IMR-90 (cell line): Measurements from ENCODE around the gene CALN1.

Experiments
- CTCF ChIP-seq: conservative IDR thresholded peaks from 2 replicates; pipeline ENCODE4 v1.5.1; 2012; ENCODE audit warnings: mild to moderate bottlenecking, low read depth, low read length, improper control_type of control experiment
- FOS ChIP-seq: fragments of 150-350 bp; IDR thresholded peaks from 2 replicates; pipeline ENCODE4 v1.6.1; 2016; ENCODE audit warnings: low read depth, low read length
- MXI1 ChIP-seq: IDR thresholded peaks from 2 replicates; pipeline ENCODE4 v1.6.1; 2012; ENCODE audit warnings: low read depth, mild to moderate bottlenecking, low read length, moderate library complexity, borderline replicate concordance
- POLR2A ChIP-seq: IDR thresholded peaks from 2 replicates; pipeline ENCODE4 v1.6.1; 2012; ENCODE audit warnings: mild to moderate bottlenecking, low read depth, low read length
- RAD21 ChIP-seq: IDR thresholded peaks from 2 replicates; pipeline ENCODE4 v1.6.1; 2012; ENCODE audit warnings: low read length, improper control_type of control experiment
- RCOR1 ChIP-seq: IDR thresholded peaks from 2 replicates; pipeline ENCODE4 v1.6.1; 2012; ENCODE audit warnings: mild to moderate bottlenecking, low read length, improper control_type of control experiment; ENCODE audit not compliant: insufficient replicate concordance
- RFX5 ChIP-seq: IDR thresholded peaks from 2 replicates; pipeline ENCODE4 v1.8.0; 2012; ENCODE audit warnings: low read depth, mild to moderate bottlenecking, low read length, moderate library complexity
- SMC3 ChIP-seq: fragments of 150-350 bp; IDR thresholded peaks from 2 replicates; pipeline ENCODE4 v1.6.1; 2016; ENCODE audit warnings: low read depth, mild to moderate bottlenecking, antibody characterized with exemption, low read length, moderate library complexity
- USF2 ChIP-seq: fragments of 150-350 bp; IDR thresholded peaks from 2 replicates; pipeline ENCODE4 v1.6.1; 2017; ENCODE audit warnings: mild to moderate bottlenecking, antibody characterized with exemption, low read length, low read depth

- TF ChIP-seq CTCF (no peak), RFX5 (no peak), POLR2A (no peak), USF2 (no peak), SMC3 (no peak), MXI1 (no peak), RAD21 (no peak), FOS (no peak), RCOR1 (no peak)
Observed at GRCh38 chr7:72308986-72309385, 103.2 kb downstream of the CALN1 start.
